GM12878 (cell line): ENCODE measurements around the gene DDIT4. TPM values are rescaled to one million over a fixed set of nuclear protein-coding genes. Genes with fewer than 3 reads are reported as not detected.

Experiments
- CBFB ChIP-seq: IDR thresholded peaks from 2 replicates; pipeline ENCODE4 v1.6.1; 2016; ENCODE audit warnings: antibody characterized with exemption, low read depth
- CREB1 ChIP-seq: IDR thresholded peaks from 2 replicates; pipeline ENCODE4 v1.6.1; 2012; ENCODE audit warnings: low read depth, mild to moderate bottlenecking, inconsistent platforms
- EP300 ChIP-seq, 2 experiments: fragments of 150-350 bp in 1 of 2; IDR thresholded peaks; 2 replicates each; pipeline ENCODE4 v1.6.1; 2011 to 2012; ENCODE audit warnings: low read depth in 2 of 2, low read length in 2 of 2, borderline replicate concordance in 1 of 2, improper control_type of control experiment in 1 of 2, inconsistent platforms in 1 of 2; ENCODE audit not compliant: control insufficient read depth in 1 of 2
- FOXK2 ChIP-seq: fragments of 450-650 bp; IDR thresholded peaks from 2 replicates; pipeline ENCODE4 v1.6.1; 2017; ENCODE audit warnings: mild to moderate bottlenecking, moderate library complexity
- IKZF2 ChIP-seq, 2 experiments: fragments of 450-650 bp; IDR thresholded peaks; 2 replicates each; pipeline ENCODE4 v1.6.1; 2017; ENCODE audit warnings: mild to moderate bottlenecking in 2 of 2, moderate library complexity in 2 of 2
- JUNB ChIP-seq: IDR thresholded peaks from 2 replicates; pipeline ENCODE4 v1.6.1; 2016; ENCODE audit warnings: antibody characterized with exemption, mild to moderate bottlenecking
- LARP7 ChIP-seq: fragments of 450-650 bp; IDR thresholded peaks from 2 replicates; pipeline ENCODE4 v1.6.1; 2017; ENCODE audit warnings: mild to moderate bottlenecking
- MAX ChIP-seq: IDR thresholded peaks from 2 replicates; pipeline ENCODE4 v1.6.1; 2012; ENCODE audit warnings: low read depth, low read length, improper control_type of control experiment
- MEF2A ChIP-seq: IDR thresholded peaks from 2 replicates; pipeline ENCODE4 v1.6.1; 2011; ENCODE audit warnings: low read depth, mild to moderate bottlenecking, low read length, moderate library complexity; ENCODE audit not compliant: insufficient read depth
- MXI1 ChIP-seq: fragments of 150-350 bp; IDR thresholded peaks from 2 replicates; pipeline ENCODE4 v1.6.1; 2011; ENCODE audit warnings: low read depth, mild to moderate bottlenecking, inconsistent platforms, low read length, improper control_type of control experiment
- NFXL1 ChIP-seq: fragments of 450-650 bp; IDR thresholded peaks from 2 replicates; pipeline ENCODE4 v1.6.1; 2017; ENCODE audit warnings: antibody characterized with exemption, mild to moderate bottlenecking, borderline replicate concordance
- NKRF ChIP-seq: fragments of 450-650 bp; conservative IDR thresholded peaks from 2 replicates; pipeline ENCODE4 v1.6.1; 2017; ENCODE audit warnings: mild to moderate bottlenecking, moderate library complexity
- RAD21 ChIP-seq: IDR thresholded peaks from 2 replicates; pipeline ENCODE4 v1.6.1; 2011; ENCODE audit warnings: mild to moderate bottlenecking, low read depth, low read length, moderate library complexity; ENCODE audit not compliant: insufficient read depth
- RELB ChIP-seq: fragments of 450-650 bp; IDR thresholded peaks from 2 replicates; pipeline ENCODE4 v1.6.1; 2017; ENCODE audit warnings: low read depth, mild to moderate bottlenecking, moderate library complexity
- SMARCA5 ChIP-seq: fragments of 450-650 bp; IDR thresholded peaks from 2 replicates; pipeline ENCODE4 v1.6.1; 2017; ENCODE audit warnings: mild to moderate bottlenecking
- SRF ChIP-seq, 2 experiments: IDR thresholded peaks; 2 replicates each; pipeline ENCODE4 v1.6.1; 2011; ENCODE audit warnings: low read depth in 2 of 2, low read length in 2 of 2, mild to moderate bottlenecking in 1 of 2, moderate library complexity in 1 of 2
- WRNIP1 ChIP-seq: IDR thresholded peaks from 2 replicates; pipeline ENCODE4 v1.6.1; 2011; ENCODE audit warnings: low read depth, low read length, improper control_type of control experiment, borderline replicate concordance
- polyA plus RNA-seq, 11 experiments: library from polyadenylated mRNA; depleted of rRNA in 4 of 11; unstranded in 6 of 11; stranded (reverse) in 5 of 11; fragments of >200 nt; fragmentation: Nextera tagmentation in 4 of 11; fragmentation: Illumina TruSeq in 1 of 11; extraction: Ambion mirVana in 4 of 11; extraction: Trizol in 1 of 11; gene quantifications; 1 replicate in 1 of 11; 2 replicates in 10 of 11; pipeline versions ENCODE4 v1.2.1 to v1.2.3, GENCODE V29; 2011 to 2016; ENCODE audit warnings: inconsistent platforms in 2 of 11, missing spikeins in 2 of 11, low read depth in 1 of 11
- total RNA-seq, 4 experiments: library from RNA; depleted of rRNA in 3 of 4; stranded (reverse); fragments of >200 nt in 3 of 4; fragmentation: Illumina TruSeq in 1 of 4; extraction: Trizol in 1 of 4; gene quantifications; 2 replicates each; pipeline versions ENCODE4 v1.2.1 to v1.2.3, GENCODE V29; 2013 to 2021
- TF ChIP-seq, protein P1 (sequence below): fragments of 450-650 bp; formaldehyde crosslinking; IDR thresholded peaks from 2 replicates; pipeline ENCODE4 v1.4.0; 2020; ENCODE audit warnings: mild to moderate bottlenecking, moderate library complexity

Gene DDIT4
- total and polyA plus RNA-seq, 10 of the 15 experiments (the other 5 are each of a cell fraction or from before 2014, with no cell fraction given) = 2.1 to 277 (median 183) TPM

DNA sequence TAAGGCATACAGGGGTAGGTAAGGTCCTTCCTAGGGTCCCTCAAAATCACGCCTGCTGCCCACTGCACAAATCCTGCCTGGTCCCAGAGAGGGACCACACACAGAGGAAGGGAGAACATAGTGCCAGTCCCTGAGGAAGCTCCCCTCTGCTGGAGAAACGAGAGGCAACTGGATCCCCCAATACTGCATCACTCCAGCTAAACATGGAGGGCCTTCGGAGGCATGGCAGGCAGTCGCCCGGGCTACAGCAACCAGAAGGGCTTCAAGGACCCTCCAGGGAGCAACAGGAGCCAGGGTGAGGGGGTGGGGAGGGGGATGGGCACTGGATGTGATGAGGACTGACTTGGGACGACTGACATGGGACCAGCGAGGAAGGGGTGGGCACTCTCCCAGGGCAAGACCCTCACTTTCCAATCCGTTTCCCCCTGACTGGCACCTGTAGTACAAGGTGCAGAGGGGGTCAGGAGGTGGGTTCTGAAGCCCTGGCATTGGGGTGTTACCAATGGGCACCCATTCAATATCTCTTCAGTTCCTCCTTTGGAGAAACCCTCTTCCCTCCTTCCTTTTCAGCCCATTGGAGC lies 21.7 kb downstream of the DDIT4 start (continued):
- no peak for TF ChIP-seq CREB1
- TF ChIP-seq FOXK2 = no peak
- 0 out of 2 replicates have a peak, but pooled peaks have one; percentile 18 for TF ChIP-seq NKRF
- TF ChIP-seq RELB = no peak
- TF ChIP-seq SRF (IDR thresholded peaks at IDR 0.05; ENCODE audit: low read depth in 2 of 2, low read length in 2 of 2) = no peak
- no peak for TF ChIP-seq RAD21
- TF ChIP-seq EP300 (IDR thresholded peaks at IDR 0.05; ENCODE audit: borderline replicate concordance in 1 of 2, control insufficient read depth in 1 of 2, low read depth in 2 of 2, low read length in 2 of 2) = no peak
- TF ChIP-seq IKZF2 (IDR thresholded peaks at IDR 0.05) = no peak
- TF ChIP-seq SMARCA5 = no peak; the same call in 1 of the 2 replicates
- no peak for TF ChIP-seq CBFB
- 0 out of 2 replicates have a peak, but pooled peaks have one; percentile 53 for TF ChIP-seq LARP7
- no peak for TF ChIP-seq NFXL1
- no peak for TF ChIP-seq JUNB
- TF ChIP-seq MEF2A = no peak
- TF ChIP-seq, protein P1, sequence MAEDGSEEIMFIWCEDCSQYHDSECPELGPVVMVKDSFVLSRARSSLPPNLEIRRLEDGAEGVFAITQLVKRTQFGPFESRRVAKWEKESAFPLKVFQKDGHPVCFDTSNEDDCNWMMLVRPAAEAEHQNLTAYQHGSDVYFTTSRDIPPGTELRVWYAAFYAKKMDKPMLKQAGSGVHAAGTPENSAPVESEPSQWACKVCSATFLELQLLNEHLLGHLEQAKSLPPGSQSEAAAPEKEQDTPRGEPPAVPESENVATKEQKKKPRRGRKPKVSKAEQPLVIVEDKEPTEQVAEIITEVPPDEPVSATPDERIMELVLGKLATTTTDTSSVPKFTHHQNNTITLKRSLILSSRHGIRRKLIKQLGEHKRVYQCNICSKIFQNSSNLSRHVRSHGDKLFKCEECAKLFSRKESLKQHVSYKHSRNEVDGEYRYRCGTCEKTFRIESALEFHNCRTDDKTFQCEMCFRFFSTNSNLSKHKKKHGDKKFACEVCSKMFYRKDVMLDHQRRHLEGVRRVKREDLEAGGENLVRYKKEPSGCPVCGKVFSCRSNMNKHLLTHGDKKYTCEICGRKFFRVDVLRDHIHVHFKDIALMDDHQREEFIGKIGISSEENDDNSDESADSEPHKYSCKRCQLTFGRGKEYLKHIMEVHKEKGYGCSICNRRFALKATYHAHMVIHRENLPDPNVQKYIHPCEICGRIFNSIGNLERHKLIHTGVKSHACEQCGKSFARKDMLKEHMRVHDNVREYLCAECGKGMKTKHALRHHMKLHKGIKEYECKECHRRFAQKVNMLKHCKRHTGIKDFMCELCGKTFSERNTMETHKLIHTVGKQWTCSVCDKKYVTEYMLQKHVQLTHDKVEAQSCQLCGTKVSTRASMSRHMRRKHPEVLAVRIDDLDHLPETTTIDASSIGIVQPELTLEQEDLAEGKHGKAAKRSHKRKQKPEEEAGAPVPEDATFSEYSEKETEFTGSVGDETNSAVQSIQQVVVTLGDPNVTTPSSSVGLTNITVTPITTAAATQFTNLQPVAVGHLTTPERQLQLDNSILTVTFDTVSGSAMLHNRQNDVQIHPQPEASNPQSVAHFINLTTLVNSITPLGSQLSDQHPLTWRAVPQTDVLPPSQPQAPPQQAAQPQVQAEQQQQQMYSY (CRISPR knock-in tag) = no peak
- TF ChIP-seq WRNIP1 = 0 out of 2 replicates have a peak, but pooled peaks have one; percentile 93
- 0 out of 2 replicates have a peak, but pooled peaks have one; percentile 29 for TF ChIP-seq MXI1
- peak; percentile 68; the same call in 1 of the 2 replicates for TF ChIP-seq MAX
